Thoracic aorta (tissue), 2 donors: ENCODE measurements around the gene TMEM115. TPM values are rescaled to one million over a fixed set of nuclear protein-coding genes. Genes with fewer than 3 reads are reported as not detected.

Source experiments
- ATAC-seq: fragments of 150-250 bp; one replicate; pipeline ENCODE4 v1.8.0; 2017; ENCODE audit warnings: low read depth; ENCODE audit not compliant: insufficient number of reproducible peaks, low FRiP score
- DNase-seq: peaks from one replicate; pipeline ENCODE4 v3.0.0-alpha.2; 2020; ENCODE audit warnings: low spot score
- H3K27ac ChIP-seq, 2 donors: fragments of 200-600 bp; sonication (generic); 1 replicate in 1 of 2; 2 replicates in 1 of 2; pipeline ENCODE4 v1.5.1; 2016; ENCODE audit warnings: mild to moderate bottlenecking in 2 of 2, moderate library complexity in 2 of 2
- H3K27me3 ChIP-seq: fragments of 200-600 bp; sonication (generic); replicated peaks from 2 replicates; pipeline ENCODE4 v1.6.0; 2016; ENCODE audit warnings: mild to moderate bottlenecking; ENCODE audit not compliant: insufficient read depth
- H3K36me3 ChIP-seq: fragments of 200-600 bp; sonication (generic); one replicate; pipeline ENCODE4 v1.5.1; 2016
- H3K4me1 ChIP-seq, 2 donors: fragments of 200-600 bp; sonication (generic); 1 replicate in 1 of 2; 2 replicates in 1 of 2; pipeline versions ENCODE4 v1.5.1 to v1.6.0; 2016; ENCODE audit warnings: low read depth in 2 of 2, mild to moderate bottlenecking in 1 of 2; ENCODE audit not compliant: control insufficient read depth in 1 of 2
- H3K4me3 ChIP-seq: fragments of 200-600 bp; sonication (generic); 2 replicates; pipeline ENCODE4 v1.5.1; 2016; ENCODE audit warnings: mild to moderate bottlenecking
- H3K9me3 ChIP-seq: fragments of 200-600 bp; sonication (generic); 2 replicates; pipeline ENCODE4 v1.5.1; 2016
- CTCF ChIP-seq: fragments of 200-600 bp; sonication (generic); IDR thresholded peaks from one replicate; pipeline ENCODE4 v1.5.1; 2019; ENCODE audit warnings: antibody characterized with exemption
- total RNA-seq, 2 donors: library from RNA; depleted of rRNA; stranded (reverse); fragments of >200 nt; gene quantifications; one replicate each; pipeline versions ENCODE4 v1.1.0 to v1.2.3, GENCODE V29; 2016

TMEM115 gene
- total RNA-seq, 2 donors from 2014 or later: 55.0 to 57.7 TPM

- ATAC-seq (no peak), DNase-seq (no peak)
- peaks cover 25% of the 10 kb centered on the region for H3K36me3 ChIP-seq
- no peak for TF ChIP-seq CTCF
- H3K4me3 ChIP-seq: no peak overlapping the region
- H3K27ac ChIP-seq: no peak overlapping the region
- no peaks in the 10 kb centered on the region for H3K27me3 ChIP-seq
- peaks cover 19 to 30% of the 10 kb centered on the region in 2 donors for H3K4me1 ChIP-seq
- no peaks in the 10 kb centered on the region for H3K9me3 ChIP-seq
Measured at GRCh38 chr3:50326182-50326541, 33.2 kb downstream of the TMEM115 start.

GRCh38 chr3:50325497-50326181, 33.7 kb downstream of the TMEM115 start:
- H3K36me3 ChIP-seq: peaks cover 20% of the 10 kb centered on the region
- H3K27me3 ChIP-seq: no peaks in the 10 kb centered on the region
- H3K4me3 ChIP-seq: no peak overlapping the region
- H3K9me3 ChIP-seq: no peaks in the 10 kb centered on the region
- H3K4me1 ChIP-seq: peaks cover 19 to 31% of the 10 kb centered on the region in 2 donors
- no peak for ATAC-seq
- no peak for TF ChIP-seq CTCF
- no peak overlapping the region for H3K27ac ChIP-seq
- DNase-seq: no peak

GRCh38 chr3:50325113-50325480, 34.2 kb downstream of the TMEM115 start:
- DNase-seq: no peak
- Histone ChIP-seq H3K9me3 (no peaks in the 10 kb centered on the region), H3K4me3 (no peak overlapping the region), H3K27ac (no peak overlapping the region), H3K27me3 (no peaks in the 10 kb centered on the region), H3K4me1 (peaks cover 24 to 37% of the 10 kb centered on the region in 2 donors), H3K36me3 (peaks cover 14% of the 10 kb centered on the region)
- TF ChIP-seq CTCF: no peak
- no peak for ATAC-seq

- Histone ChIP-seq H3K9me3 (no peaks in the 10 kb centered on the region), H3K36me3 (peaks cover 9% of the 10 kb centered on the region), H3K4me1 (peaks cover 29 to 43% of the 10 kb centered on the region in 2 donors), H3K4me3 (no peak overlapping the region), H3K27ac (peak overlapping the region in 1 of 2 donors; percentile 8), H3K27me3 (no peaks in the 10 kb centered on the region)
- no peak for DNase-seq
- ATAC-seq: no peak
- peak; percentile 79 for TF ChIP-seq CTCF
Measured at GRCh38 chr3:50324351-50325112, 34.8 kb downstream of the TMEM115 start.

- ATAC-seq (no peak), DNase-seq (no peak)
- H3K4me1 ChIP-seq: peaks cover 29 to 50% of the 10 kb centered on the region in 2 donors
- H3K9me3 ChIP-seq: no peaks in the 10 kb centered on the region
- no peaks in the 10 kb centered on the region for H3K27me3 ChIP-seq
- H3K27ac ChIP-seq: peak overlapping the region; percentile 8 to 91
- peaks cover 7% of the 10 kb centered on the region for H3K36me3 ChIP-seq
- no peak for TF ChIP-seq CTCF
- H3K4me3 ChIP-seq: no peak overlapping the region
Measured at GRCh38 chr3:50323614-50324199, 35.6 kb downstream of the TMEM115 start.
